NCI-H2196 treated with DMSO at 0.1 percent for 48 hours (cell line): Measurements from ENCODE around the gene RAB29.
A peak's percentile ranks its signal among the peaks of the same experiment; 100 is the strongest.
"Not testable (repeated sequence)": the region's sequence is repeated elsewhere in the genome, so short reads cannot be mapped to it uniquely, and the experiment has no call there.

ENCODE experiments used
- DNase-seq: peaks from one replicate; lab custom pipeline; 2025; ENCODE audit not compliant: unreplicated experiment; lab: John Stamatoyannopoulos, UW

RAB29 gene, protein sequence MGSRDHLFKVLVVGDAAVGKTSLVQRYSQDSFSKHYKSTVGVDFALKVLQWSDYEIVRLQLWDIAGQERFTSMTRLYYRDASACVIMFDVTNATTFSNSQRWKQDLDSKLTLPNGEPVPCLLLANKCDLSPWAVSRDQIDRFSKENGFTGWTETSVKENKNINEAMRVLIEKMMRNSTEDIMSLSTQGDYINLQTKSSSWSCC

GRCh38 chr1:205775015-205775716 lies at the start of gene RAB29:
TSS of gene RAB29 (minus strand) at chr1:205775482. CDS start at chr1:205774956, 526 bp downstream.
- peak; percentile 60 for DNase-seq

- DNase-seq = no peak
Observed at GRCh38 chr1:205824180-205824579, 48.9 kb upstream of the RAB29 start.

DNA sequence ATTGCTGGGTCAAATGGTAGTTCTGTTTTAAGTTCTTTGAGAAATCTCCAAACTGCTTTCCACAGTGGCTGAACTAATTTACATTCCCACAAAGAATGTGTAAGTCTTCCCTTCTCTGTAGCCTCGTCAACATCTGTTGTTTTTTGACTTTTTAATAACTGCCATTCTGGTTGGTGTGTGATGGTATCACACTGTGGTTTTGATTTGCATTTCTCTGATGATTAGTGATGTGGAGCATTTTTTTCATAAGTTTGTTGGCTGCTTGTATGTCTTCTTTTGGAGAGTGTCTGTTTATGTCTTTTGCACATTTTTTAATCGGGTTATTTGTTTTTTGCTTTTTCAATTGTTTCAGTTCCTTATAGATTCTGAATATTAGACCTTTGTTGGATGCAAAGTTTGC lies 48.0 kb upstream of the RAB29 start:
- not testable (repeated sequence) for DNase-seq

DNA sequence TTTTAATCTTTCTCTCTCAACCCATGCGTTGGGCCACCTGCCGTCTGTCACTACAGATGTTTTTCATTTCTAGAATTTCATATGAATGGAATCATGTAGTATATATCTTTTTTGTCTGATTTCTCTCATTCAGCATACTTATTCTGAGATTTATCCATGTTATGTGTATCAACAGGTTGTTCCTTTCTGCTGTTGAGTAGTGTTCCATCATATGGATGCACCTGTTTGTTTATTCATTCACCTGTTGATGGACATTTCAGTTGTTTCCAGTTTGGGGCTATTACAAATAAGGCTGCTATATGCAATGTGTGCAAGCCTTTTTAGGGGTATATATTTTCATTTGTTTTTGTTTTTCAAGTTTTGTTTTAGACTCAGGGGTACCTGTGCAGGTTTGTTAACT lies 47.1 kb upstream of the RAB29 start:
- no peak for DNase-seq

DNA sequence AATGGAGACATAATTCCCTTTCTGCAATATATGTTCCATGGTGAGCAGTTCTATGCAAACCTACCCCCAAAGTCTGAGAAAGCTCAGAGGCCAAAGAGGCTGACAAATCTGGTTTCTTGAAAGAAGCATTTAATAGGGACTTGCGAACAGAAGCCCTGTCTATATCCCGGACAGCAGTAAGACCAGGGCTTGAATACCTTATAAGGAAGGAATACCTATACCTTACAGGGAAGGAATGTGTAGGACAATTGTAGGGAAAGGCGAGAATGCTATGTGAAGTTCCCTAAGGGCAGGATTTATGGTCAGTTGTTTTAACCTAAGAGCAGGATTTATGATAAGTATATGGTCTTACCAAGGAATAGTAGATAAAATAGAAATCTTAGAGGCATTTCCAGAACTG lies 42.7 kb upstream of the RAB29 start:
- DNase-seq = no peak

DNA sequence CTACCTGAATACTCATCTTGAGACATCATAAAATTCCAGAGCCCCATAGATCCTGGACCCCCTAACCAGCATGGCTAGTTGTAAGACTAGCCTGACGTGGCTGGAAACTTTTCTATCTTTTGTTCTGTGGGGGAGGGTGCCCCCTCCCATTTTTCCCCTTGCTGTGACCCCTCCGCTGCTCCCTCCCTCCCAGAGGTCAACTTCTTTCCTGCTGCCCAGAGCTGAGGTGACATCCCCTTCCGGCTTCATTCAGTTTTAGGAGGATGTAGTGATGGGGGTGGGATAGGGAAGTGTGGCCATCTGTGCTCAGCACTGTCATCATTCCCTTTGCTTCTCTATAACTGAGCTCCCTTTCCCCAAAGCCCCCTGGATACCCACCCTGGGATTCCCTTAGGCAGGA lies 42.1 kb upstream of the RAB29 start:
- no peak for DNase-seq

DNA sequence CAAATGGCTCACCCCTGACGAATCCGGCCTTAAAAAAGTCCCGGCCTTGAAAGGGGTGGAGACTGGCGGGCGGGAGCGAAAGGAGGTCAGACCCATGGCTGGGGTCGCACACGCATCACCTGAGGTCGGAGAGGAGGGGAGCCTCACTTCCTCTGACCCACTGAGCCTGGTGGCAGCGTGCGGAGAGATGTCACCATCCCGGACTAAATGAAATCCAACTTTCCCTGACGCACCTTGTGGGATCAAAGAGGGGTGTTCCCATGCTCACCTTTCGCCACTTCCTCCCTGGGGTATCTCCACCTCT lies 38.4 kb upstream of the RAB29 start:
- DNase-seq = no peak

- DNase-seq = peak; percentile 88
Observed at GRCh38 chr1:205812878-205813754, 37.8 kb upstream of the RAB29 start, which contains the start of gene SLC41A1. TSS of gene SLC41A1 (minus strand) at chr1:205813198. CDS start at chr1:205810441, 2,757 bp downstream.

DNA sequence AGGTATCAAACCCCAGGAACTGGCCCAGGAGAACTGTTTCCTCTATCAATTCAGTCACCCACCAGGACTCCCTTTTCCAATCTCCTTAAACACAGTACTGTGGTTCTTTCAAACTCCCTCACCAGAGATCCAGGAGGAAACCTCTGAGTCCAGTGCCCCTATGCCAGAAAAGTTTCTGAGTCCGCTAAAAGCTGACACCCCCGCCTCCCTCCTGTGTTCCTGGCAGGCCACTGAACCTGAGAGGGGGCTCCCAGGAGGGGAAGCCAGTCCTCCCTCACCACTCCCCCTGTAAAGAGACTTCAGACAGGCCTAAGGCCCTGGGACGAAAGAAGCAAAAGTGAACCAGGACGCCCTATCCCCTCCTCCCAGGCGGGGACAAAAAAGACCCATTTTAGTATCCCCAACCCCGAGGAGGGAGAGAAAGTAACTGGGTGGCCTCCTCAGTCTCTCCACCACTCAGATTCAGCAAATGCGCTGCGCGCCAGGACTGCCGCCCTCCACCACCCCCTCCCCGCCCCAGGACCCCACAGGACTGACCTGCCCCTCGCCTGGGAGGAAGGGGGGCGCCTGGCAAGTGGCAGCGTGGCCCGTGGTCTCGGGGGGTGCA lies 37.1 kb upstream of the RAB29 start:
- no peak for DNase-seq

DNA sequence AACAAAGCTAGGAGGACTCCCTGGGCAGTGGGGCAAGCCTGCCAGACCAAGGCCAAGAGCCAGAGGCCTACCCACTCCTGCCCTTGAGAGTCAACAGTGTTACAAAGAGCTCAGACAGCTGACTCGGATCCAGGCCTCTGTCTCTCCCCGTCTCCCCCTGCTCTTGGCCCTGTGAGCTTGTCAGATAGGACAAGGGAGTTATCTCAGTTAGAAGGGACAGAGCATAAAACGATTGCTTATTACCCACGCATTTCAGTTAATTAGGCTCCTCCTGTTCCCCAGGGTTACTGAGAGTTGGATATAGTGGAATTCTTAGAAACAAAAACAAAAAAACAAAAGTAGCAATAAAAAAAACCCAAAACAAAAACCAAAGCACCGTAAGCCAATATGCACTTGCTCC lies 36.4 kb upstream of the RAB29 start:
- no peak for DNase-seq

- DNase-seq = no peak
Observed at GRCh38 chr1:205810448-205811157, 35.3 kb upstream of the RAB29 start.

DNA sequence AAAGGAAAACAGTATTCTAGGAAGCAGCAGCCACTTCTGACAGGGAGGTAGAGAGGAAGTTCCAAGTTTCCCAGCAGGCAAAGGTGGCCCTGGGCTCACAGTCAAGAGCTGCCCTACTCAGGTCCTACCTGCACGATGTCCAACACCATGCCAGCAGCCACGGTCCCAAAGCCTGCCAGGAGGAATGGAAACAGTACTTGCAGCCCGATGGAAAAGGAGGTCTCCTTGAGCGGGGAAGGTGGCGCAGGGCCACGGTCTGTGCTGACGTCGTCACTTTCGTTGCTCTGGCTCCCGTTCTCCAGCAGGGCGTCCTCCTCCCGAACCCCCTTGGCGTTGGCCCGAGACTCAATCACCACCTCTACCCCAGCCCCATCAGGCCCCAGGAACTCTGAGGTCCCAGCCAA lies 34.7 kb upstream of the RAB29 start:
- no peak for DNase-seq

- no peak for DNase-seq
Observed at GRCh38 chr1:205809469-205809868, 34.2 kb upstream of the RAB29 start.

- DNase-seq = no peak
Observed at GRCh38 chr1:205805082-205805711, 29.9 kb upstream of the RAB29 start.

- DNase-seq = no peak
Observed at GRCh38 chr1:205804605-205805004, 29.3 kb upstream of the RAB29 start.

- DNase-seq = no peak
Observed at GRCh38 chr1:205803986-205804385, 28.7 kb upstream of the RAB29 start.

- DNase-seq = no peak
Observed at GRCh38 chr1:205802060-205802459, 26.8 kb upstream of the RAB29 start.

- peak; percentile 45 for DNase-seq
Observed at GRCh38 chr1:205800981-205801703, 25.9 kb upstream of the RAB29 start.

DNA sequence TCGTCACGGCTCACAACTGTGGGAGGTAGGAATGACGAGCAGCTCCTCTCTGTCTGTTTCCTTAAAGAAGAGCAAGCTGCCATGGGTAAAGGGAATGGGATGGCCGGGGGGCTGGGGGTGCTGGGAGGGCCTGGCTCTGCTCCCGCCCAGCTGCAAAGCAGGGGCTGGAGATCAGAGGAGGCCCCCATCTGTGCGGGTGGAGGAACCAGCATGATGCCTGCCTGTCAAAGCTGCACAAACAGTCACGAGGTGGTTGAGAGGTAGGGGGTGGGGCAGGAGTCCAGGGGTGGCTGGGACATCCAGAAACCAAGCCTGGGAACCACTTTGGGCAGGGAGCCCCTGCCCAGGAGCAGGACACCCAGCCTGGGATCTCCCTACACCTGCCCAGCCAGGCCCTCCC lies 25.1 kb upstream of the RAB29 start:
- no peak for DNase-seq

DNA sequence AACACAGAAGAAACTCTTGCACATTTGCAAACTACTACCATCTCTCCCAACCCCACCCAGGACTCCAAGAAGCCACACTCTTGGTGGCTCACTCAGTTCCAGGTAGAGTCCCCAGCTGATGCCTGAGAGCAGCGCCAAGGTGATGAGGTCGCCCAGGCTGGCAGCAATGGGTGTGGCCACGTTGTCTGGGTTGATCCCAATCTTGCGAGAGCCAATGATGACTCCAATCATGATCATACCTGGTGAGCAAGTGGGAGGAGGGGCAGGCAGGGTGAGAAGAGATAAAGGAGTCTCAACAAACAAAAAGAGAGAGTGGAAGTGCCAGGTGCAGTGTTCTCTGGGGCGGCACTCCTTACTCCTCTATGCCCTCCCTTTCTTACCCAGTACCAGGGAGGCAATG lies 23.3 kb upstream of the RAB29 start:
- DNase-seq = peak; percentile 35
